ENCODE data around the gene MED9.

MED9 gene

GRCh38 chr17:17491546-17491988, 14.8 kb downstream of the MED9 start:
- no peak for DNase-seq

DNA sequence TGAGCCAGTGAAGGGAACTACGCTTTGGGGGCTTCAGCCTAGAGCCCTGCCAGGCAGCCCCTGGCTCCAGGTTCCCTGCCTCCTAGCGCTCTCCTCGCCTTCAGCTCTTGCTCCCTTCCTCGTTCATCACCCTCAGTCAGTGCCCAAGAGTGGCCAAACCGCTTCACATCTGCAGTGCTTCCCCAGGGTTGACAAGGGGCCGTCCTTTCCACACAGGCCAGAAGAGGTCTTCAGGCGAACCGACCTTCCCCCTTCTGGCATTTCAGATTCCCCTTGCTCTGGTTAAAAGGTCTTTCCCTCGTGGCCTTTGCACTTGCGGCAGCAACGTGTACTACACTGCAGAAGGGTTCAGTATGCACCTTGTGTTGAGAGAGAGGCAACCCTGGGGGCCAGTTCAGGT, 15.3 kb downstream of the MED9 start:
- DNase-seq: no peak

DNA sequence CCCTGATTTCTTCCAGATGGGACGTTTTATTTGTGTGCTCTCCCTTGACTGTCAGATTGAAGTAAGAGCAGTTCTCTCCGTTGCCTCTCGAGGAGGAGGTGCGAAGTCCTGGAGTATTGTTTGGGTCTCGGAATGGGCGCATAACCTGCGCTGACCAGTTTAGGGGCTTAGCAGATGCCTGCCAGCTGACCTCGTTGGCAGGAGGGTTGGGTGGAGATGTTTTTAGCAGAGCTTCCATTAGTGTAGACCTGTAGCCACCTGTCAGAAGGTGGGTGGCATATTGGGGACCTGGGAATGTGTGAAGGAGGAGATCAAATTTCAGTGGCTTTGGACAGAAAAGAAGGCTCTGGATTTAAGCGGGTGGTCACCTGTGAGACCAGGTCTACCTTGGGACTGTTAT, 15.8 kb downstream of the MED9 start:
- no peak for DNase-seq

DNA sequence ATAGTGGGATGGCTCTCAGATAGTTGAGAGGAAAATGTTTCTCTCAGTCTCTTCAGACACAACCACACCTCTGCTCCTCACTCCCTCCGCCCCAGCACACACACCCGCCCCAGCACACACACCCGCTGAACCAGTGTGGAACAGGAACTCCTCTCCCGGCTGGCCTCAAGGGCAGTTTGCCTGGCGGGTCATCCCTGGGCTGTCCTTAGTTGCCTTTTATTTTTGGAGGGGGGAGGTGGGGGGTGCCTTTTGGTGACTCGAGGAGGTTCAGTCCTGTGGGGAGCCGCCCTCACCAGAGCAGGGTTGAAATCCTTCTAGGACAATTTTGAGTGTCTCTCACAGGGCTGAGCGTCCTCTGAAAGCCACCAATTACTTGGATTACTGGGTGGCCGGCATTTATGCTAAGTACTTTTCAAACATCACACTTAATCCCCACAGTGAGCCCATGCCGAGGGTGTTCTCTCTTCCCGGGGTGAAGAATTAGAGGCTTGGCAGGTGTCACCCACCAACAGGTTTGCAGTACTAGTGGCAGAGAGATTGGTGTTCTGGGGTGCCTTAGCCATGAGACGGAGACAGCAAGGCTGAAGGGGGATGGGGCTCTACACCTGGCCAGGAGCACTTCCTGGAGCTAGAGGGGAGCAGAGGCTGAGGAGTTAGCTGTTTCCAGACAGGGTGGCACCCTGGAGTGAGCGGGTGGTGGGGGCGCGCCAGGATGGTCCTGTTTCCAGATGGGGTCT, 16.6 kb downstream of the MED9 start:
- DNase-seq: no peak

DNA sequence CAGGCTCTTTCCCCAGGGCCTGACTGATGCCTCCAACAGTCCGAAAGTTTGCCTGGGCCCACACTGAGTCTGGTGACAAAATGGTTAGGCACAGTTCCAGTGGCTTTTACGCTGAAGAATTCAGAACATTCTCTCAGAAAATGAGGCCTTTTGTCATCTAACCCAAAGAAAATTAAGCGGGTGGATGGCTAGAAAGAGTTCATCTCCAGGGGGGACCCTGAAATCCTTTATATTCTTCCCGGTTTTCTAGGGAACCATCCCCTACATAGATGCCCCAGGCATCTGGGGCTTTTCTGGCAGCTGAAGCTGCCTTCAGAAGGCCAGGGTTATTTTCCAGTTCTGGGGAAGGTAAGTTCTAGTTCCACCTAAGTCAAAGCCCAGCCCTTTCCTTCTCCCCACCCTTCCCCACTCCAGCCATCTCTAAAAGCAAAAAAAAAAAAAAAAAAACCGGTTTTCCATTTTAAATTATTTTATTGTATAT, 17.2 kb downstream of the MED9 start:
- DNase-seq: no peak

DNA sequence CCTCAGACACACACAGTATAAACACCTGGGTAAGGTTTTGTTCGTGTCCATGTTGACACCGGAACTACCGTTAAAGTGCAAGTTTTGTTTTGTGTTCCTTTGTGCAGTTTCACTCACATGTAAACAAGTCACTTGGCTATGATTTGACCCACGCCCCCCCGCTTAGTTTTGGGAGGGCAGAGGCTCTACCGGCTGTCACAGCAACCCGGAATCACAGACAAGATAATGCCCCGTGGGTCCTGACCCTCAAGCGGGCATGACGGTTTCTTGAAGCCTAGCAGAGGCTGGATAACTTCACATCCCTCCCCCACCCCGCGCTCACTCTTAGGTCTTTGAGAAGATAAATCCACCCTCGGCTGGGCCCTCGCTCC, 17.7 kb downstream of the MED9 start:
- no peak for DNase-seq

DNA sequence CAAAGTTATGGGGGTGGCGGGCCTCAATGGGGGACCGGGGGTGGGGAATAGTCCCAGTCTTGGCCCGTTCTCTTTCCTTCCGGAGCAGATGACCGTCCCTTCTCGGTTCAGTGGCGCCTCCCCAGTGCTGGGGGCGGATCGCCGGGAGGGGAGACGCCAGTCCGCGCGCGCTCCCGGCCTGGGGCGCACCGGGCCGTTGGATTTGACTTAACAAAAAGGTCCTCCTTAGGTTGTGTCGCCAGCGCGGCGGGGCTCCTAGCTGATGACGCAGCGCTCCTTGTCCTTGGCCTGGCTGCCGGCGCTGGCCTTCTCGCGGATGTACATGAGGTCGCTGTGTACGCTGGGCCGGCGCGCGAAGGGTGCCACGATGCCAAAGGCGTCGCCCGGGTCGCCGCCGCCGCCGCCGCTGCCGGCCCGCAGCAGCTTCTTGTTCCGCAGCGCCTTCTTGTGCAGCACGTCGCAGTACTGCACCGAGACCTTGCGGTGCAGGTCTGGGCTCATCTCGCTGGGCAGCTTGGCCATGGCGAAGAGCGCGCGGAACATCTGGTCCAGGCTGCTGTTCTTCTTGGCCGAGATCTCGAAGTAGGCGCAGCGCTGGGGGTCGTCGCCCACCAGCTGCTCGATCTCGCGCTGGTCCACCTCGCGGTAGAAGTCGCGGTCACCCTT, 18.2 kb downstream of the MED9 start:
- DNase-seq: peak; percentile 4

DNA sequence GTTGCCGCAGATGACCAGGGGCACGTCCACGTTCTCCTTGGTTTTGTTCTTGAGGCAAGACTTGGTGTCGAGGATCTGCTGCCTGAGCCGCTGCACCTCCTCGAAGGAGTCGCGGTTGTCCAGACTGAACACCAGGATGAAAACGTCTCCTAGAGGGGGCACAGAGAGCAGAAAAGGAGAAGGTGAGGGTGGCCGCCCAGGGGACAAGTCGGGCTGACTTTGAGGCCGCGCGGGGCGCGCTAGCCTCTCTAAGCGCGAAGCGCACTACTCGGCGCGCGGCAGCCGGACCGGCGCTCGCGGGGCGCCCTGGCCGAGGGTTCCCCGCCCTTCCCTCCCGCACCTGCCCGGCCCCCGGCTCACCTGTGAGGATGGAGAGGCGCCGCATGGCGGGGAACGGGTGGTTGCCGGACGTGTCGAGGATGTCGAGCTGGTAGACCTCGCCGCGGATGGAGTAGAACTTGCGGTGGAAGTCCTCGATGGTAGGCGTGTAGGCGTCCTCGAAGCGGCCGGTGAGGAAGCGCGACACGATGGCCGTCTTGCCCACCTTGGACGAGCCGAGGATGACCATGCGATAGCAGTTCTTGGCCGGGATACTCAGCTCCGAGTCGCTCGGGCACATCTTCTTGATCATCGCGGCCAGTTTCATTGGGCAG, 18.9 kb downstream of the MED9 start:
- DNase-seq: peak; percentile 10

DNA sequence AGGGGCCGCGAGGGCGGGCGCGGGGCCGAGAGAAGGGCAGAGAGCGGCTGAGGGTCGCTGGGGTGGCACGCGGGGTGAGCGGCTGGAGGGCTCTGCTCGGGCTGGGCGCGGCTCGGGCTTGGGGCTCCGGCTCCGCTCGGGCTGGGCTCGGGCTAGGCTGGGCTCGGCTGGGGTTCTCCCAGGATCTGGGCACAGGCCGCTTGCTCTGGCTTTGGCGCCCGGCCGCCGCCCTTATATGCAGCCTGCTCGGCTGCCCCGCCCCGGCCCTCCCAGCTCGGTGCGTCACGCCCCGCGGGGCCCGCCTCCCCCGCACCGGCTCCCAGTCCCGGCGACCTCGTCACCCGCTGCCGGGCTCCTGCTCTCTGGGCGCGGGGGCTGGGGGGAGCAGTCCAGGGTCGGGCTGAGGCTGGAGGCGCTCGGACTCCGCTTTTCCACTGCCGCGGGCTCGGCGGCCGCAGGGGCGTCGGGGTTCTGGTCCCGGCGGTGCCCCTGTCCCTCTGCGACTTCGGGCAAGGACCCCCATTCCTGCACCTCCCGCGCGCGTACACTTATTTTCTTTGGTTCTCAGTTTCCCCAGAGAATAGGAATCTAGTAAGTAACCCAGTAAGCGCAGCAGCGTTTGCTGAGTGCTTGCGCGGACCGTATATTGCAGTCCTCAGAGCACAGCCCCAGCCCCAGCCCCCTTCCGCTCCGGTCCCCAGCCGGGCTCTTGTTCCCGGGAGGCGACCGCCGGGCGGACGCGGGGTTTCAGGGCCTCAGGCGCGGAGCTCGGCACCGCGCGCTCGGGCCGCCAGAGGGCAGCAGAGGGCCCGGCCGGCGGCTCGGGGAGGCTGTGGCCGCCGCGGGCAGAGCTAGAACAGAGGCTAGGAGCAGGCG, 19.6 kb downstream of the MED9 start, which contains the start of gene RASD1:
TSS of gene RASD1 (minus strand) at position 207 of the 876 bp plus-strand sequence. CDS start 214 bp downstream, outside the sequence.
- peak; percentile 70 for DNase-seq

DNA sequence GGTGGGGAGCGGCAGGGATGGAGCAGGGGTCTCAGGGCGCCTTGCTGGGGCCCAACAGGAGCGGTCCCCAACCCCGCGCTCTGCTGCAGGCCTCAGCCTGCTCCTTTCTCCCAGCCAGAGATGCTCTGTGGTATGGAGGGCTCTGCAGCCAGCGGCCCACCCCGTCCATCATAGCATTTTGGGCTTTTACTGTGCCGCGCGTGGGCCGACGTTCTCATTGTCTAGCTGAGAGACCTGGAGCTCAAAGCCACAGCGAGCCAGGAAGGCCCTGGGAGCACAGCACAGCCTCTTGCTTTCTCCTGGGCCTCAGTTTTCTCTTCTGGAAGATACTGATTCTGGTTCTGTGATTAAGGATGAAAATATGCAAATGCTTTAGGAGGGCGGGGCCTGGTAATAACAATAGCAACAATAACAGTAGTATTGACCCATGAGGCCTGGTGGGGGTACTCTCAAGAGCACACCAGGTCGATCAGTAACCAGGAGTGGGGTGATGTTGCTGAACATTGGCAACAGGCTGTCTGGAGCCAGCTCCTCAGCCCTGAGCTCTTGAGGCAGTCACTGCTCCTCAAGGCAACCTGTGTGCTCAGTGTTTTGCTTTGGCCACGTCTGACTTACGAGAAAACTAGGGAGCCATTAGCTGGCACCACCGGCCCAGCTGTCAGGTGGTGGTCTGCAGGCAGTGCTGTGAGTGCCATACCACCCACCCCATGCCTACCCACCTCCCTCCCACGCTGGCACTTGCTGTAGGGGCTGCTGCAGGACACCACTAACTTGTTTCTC, 20.5 kb downstream of the MED9 start:
- no peak for DNase-seq

GRCh38 chr17:17497845-17498520, 21.2 kb downstream of the MED9 start:
- DNase-seq: no peak

DNA sequence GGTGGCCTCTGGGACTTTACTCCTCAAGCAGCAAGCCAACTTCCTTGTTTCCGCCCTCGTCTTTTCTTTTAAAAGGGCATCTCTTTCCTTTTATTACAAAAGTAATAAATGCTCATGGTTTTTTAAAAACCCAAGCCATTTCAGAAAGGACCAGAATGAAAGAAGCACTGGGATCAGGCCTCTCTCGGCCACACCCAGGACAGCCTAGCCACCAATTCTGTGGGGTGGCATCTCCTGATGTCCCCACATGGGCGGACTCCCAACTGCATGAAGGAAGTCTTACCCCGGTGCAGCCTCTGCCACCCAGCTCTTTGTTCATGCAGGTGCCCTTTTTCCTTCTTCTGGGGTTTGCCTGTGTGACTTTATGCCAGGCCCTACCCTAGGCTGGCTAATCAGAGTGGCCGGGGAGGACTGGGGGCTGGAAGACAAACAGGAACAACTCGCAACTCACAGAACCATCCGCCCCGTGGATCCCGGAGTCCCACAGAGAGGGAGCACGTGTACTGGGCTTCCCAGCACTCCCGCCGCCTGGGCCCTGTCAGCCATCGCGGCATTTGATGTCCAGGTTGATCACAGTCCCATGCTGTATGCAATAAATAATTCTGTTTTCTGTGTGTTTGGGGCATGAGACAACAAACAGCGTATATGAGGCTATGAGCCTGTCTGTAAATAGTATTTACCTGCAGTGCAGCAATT, 22.0 kb downstream of the MED9 start:
- DNase-seq: no peak

- no peak for DNase-seq
Measured at GRCh38 chr17:17499402-17500145, 22.8 kb downstream of the MED9 start.

DNA sequence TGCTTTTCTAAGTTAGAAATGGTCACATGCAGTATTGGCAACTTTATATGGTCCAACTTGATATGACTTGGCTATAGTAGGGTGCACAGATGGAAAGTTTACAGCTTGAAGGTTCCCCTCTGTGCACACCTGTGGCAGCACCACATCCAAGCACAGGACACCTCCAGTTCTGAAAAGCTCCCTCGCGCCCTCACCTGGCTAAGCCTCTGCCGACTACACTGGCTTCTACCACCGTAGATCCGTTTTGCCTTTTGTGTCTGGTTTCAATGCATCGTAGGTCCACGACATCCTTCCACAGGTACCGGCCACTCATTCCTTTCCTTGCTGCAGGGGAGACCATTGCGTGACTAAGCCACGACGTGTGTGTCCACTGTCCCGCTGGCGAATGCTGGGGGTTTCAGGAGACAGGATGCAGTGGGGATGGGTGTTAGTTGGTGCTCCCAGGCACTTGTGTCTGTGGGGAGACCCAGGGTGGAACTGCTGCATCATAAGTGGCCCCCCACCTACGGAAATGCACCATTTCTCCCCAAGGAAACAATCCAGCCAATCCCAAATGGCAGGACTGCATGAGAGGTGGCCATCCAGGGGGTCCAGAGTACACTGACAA, 24.3 kb downstream of the MED9 start:
- DNase-seq: no peak

DNA sequence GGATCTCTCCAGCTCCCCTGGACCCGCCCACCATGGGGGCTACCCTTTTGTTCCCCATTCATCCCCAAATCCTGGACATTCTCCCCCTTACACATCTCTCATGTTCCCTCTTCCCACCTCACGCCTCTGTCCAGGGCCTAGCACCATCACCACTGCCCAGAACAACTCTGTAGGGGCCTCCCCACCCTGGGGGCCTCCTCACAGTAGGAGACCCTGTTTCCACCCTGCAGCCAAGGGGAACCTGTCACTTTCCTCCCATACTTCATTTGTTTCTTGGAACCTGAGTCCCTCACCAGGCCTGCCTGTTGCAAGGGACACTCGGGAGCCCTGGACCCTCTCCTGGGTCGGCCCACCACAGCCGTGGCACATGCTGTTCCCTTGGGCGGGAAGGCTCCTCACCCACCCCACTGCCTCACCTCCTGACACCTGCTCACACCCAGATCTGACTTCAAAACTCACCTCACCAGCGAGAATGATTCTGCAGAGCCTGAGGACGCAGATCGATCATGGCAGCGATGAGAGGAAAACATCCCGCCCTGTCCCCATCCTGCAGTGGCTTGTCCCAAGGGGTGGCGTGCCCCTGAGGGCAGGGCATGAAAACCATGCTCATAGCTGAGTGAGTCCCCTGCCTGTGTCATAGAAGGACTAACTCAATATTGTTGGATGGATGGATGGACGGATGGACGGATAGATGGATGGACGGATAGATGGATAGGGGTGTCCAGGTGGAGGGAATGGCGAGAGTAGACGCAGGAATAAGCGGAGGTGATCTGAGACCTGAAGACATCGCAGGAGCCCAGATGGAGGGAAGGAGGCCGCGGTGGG, 26.2 kb downstream of the MED9 start:
- DNase-seq: no peak

DNA sequence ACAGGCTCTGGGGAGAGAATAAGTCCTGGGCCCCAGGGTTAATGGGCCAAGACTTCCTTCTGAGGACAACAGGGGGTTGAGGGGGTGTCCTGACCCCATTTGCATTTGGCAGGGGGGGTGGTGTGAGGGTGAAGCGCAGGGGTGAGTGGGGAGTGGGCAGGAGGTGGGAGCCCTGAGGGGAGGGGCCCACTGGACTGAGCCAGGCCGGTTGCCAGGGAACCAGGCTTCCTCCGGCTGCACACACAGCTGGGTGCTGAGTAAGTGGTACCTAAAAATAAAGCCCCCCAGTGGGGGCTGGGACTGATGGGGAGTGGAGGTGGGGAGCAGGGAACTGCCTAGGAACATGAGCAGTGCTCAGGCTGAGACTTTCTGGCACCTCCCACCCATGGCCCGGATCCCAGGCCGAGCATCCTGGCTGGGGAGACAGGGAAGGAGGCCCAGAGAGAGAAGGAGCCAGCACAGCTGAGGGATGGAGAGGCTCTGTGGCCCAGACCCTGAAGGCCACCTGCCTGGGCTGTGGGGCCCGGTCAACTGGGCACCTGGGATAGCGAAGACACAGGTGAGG, 26.8 kb downstream of the MED9 start:
- DNase-seq: no peak

GRCh38 chr17:17504341-17505140, 27.7 kb downstream of the MED9 start:
- no peak for DNase-seq

Data from central memory CD4-positive, alpha-beta T cell (primary cell).